ENCODE measurements around the gene ANKRD35. TPM values are rescaled to one million over a fixed set of nuclear protein-coding genes. Genes with fewer than 3 reads are reported as not detected.
A peak's percentile ranks its signal among the peaks of the same experiment; 100 is the strongest.

ANKRD35 gene
- total and polyA plus RNA-seq, 2 experiments from 2014 or later: 3.6 to 5.6 TPM

DNA sequence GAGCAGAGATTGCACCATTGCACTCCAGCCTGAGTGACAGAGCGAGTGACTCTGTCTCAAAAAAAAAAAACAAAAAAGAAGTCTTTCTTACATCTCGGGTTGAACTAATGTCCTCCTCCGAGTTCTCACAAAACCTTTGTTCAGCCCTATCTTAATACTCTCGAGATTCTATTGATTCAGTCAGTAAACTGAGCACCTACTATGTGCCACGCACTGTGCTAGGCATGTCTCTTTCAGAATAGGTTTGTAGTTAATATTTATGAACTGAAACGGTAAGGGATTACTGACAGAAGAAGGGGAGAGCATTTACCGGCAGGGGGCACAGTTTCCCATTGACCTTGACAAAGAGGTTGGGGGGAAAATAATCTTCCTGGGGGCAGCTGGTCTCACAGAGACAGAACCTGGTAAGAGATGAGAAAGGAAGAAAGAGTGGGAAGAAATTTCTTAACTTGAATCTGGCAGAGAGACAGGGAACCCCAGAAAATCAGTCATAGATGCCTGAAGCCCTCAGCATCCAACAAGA is 30.2 kb downstream of the ANKRD35 start:
- Mint-ChIP-seq H3K4me3 (no peak overlapping the region; the same call in 2 of the 3 replicates), H3K36me3 (ENCODE audit: low read depth) (peaks cover 64% of the 10 kb centered on the region), H3K9me3 (peaks cover 23% of the 10 kb centered on the region), H3K27ac (no peak overlapping the region), H3K4me1 (peaks cover 6% of the 10 kb centered on the region), H3K27me3 (ENCODE audit: insufficient read depth, low read depth, poor library complexity) (peaks cover 20% of the 10 kb centered on the region)
- ATAC-seq (no peak), DNase-seq (ENCODE audit: low spot score) (no peak)
- Histone ChIP-seq H3K36me3 (ENCODE audit: insufficient read depth) (peaks cover 22% of the 10 kb centered on the region), H3K4me3 (no peak overlapping the region), H3K27ac (ENCODE audit: low read depth) (no peak overlapping the region), H3K4me1 (ENCODE audit: insufficient read depth) (peaks cover 7% of the 10 kb centered on the region), H3K4me2 (no peak overlapping the region), H3K9me2 (ENCODE audit: insufficient read depth) (peaks cover 5% of the 10 kb centered on the region; the same call in 1 of the 2 replicates), H3K27me3 (ENCODE audit: insufficient read depth) (no peaks in the 10 kb centered on the region), H3K79me2 (replicated peaks; ENCODE audit: insufficient read depth) (peaks cover 8% of the 10 kb centered on the region), H2AFZ (no peak overlapping the region), H4K20me1 (replicated peaks; ENCODE audit: insufficient read depth) (peaks cover 9% of the 10 kb centered on the region), H3F3A (replicated peaks; ENCODE audit: low read depth) (peaks cover 5% of the 10 kb centered on the region; the same call in 1 of the 2 replicates)
- TF ChIP-seq CTCF (conservative IDR thresholded peaks at IDR 0.05; ENCODE audit: low read depth in 2 of 2): peak; percentile 27 to 34; a peak in 3 of 4 replicates
- no peak for TF ChIP-seq EZH2 (IDR thresholded peaks at IDR 0.05; ENCODE audit: low read depth, unreplicated experiment)

GRCh38 chr1:145849356-145850160 is 36.1 kb downstream of the ANKRD35 start:
- Histone ChIP-seq H3K4me3 (no peak overlapping the region), H3F3A (replicated peaks; ENCODE audit: low read depth) (peaks cover 7% of the 10 kb centered on the region; the same call in 1 of the 2 replicates), H3K36me3 (ENCODE audit: insufficient read depth) (peaks cover 21% of the 10 kb centered on the region), H3K79me2 (replicated peaks; ENCODE audit: insufficient read depth) (no peaks in the 10 kb centered on the region), H3K4me1 (ENCODE audit: insufficient read depth) (no peaks in the 10 kb centered on the region; the same call in 1 of the 2 replicates), H3K4me2 (no peak overlapping the region), H4K20me1 (replicated peaks; ENCODE audit: insufficient read depth) (peaks cover 3% of the 10 kb centered on the region; the same call in 1 of the 2 replicates), H3K9me2 (ENCODE audit: insufficient read depth) (no peaks in the 10 kb centered on the region), H3K27me3 (ENCODE audit: insufficient read depth) (no peaks in the 10 kb centered on the region), H3K27ac (ENCODE audit: low read depth) (no peak overlapping the region), H2AFZ (no peak overlapping the region)
- Mint-ChIP-seq H3K4me3 (no peak overlapping the region), H3K27ac (no peak overlapping the region), H3K4me1 (peaks cover 5% of the 10 kb centered on the region; the same call in 2 of the 3 replicates), H3K36me3 (ENCODE audit: low read depth) (peaks cover 46% of the 10 kb centered on the region), H3K27me3 (ENCODE audit: insufficient read depth, low read depth, poor library complexity) (peaks cover 6% of the 10 kb centered on the region), H3K9me3 (no peaks in the 10 kb centered on the region)
- peak; percentile 5; the same call in 2 of the 3 replicates for ATAC-seq
- peak; percentile 47 for DNase-seq (ENCODE audit: low spot score)
- TF ChIP-seq ZNF331 (CRISPR knock-in tag; IDR thresholded peaks at IDR 0.05; ENCODE audit: low read depth) (no peak), ZNF114 (CRISPR knock-in tag; IDR thresholded peaks at IDR 0.05) (no peak), EZH2phosphoT487 (IDR thresholded peaks at IDR 0.05; ENCODE audit: unreplicated experiment) (no peak), CTCF (conservative IDR thresholded peaks at IDR 0.05; ENCODE audit: low read depth in 2 of 2) (peak; percentile 77 to 82)
